ENCODE data around the gene HMGCS1.
"Not testable (repeated sequence)": the region's sequence is repeated elsewhere in the genome, so short reads cannot be mapped to it uniquely, and the experiment has no call there.

- TF ChIP-seq POLR2AphosphoS5 (IDR thresholded peaks at IDR 0.05; ENCODE audit: low read depth, low read length); CTCF (IDR thresholded peaks at IDR 0.05 in 2 of 3, conservative IDR thresholded peaks at IDR 0.05 in 1 of 3; ENCODE audit: borderline replicate concordance in 1 of 3, insufficient read depth in 1 of 3, low read depth in 2 of 3, low read length in 2 of 3); SP1 (IDR thresholded peaks at IDR 0.05; ENCODE audit: low read depth); REST (IDR thresholded peaks at IDR 0.05; ENCODE audit: low read depth); EGR1 (IDR thresholded peaks at IDR 0.05; ENCODE audit: low read depth); EZH2phosphoT487 (IDR thresholded peaks at IDR 0.05; ENCODE audit: borderline replicate concordance); SRF (IDR thresholded peaks at IDR 0.05; ENCODE audit: low read depth): not testable (repeated sequence)
Measured at GRCh38 chr5:43306954-43307353, 6.3 kb downstream of the HMGCS1 start.

Data from HCT116 (cell line).